GM23338 (cell line): ENCODE measurements around the gene LRRIQ4. TPM values are rescaled to one million over a fixed set of nuclear protein-coding genes. Genes with fewer than 3 reads are reported as not detected.

Experiments
- ATAC-seq: fragments of 200-7000 bp; cut with Tn5 transposase; 3 replicates; pipeline ENCODE4 v1.9.1; 2020
- DNase-seq: peaks from one replicate; pipeline ENCODE4 v3.0.0-alpha.2; 2015; ENCODE audit warnings: low spot score
- H2AFZ ChIP-seq: fragments of 200-600 bp; sonication (generic); 2 replicates; pipeline ENCODE4 v1.8.0; 2016; ENCODE audit warnings: antibody characterized with exemption, mild to moderate bottlenecking, moderate library complexity
- H3F3A ChIP-seq: fragments of 200-600 bp; sonication (generic); replicated peaks from 2 replicates; pipeline ENCODE4 v1.8.0; 2017; ENCODE audit warnings: antibody characterized with exemption, mixed run types, low read depth
- H3K27ac ChIP-seq: fragments of 200-600 bp; sonication (generic); 2 replicates; pipeline ENCODE4 v1.6.1; 2016; ENCODE audit warnings: low read depth
- H3K27me3 ChIP-seq: fragments of 200-600 bp; sonication (generic); 2 replicates; pipeline ENCODE4 v1.8.0; 2016; ENCODE audit warnings: mild to moderate bottlenecking, mixed run types, moderate library complexity; ENCODE audit not compliant: insufficient read depth
- H3K36me3 ChIP-seq: fragments of 200-600 bp; sonication (generic); 2 replicates; pipeline ENCODE4 v1.8.0; 2016; ENCODE audit warnings: mild to moderate bottlenecking; ENCODE audit not compliant: insufficient read depth
- H3K4me1 ChIP-seq: fragments of 200-600 bp; sonication (generic); 2 replicates; pipeline ENCODE4 v1.8.0; 2016; ENCODE audit warnings: mild to moderate bottlenecking, moderate library complexity; ENCODE audit not compliant: insufficient read depth
- H3K4me2 ChIP-seq: fragments of 200-600 bp; sonication (generic); 2 replicates; pipeline ENCODE4 v1.7.1; 2017; ENCODE audit warnings: mixed run types
- H3K4me3 ChIP-seq: fragments of 200-600 bp; sonication (generic); 2 replicates; pipeline ENCODE4 v1.6.1; 2016; ENCODE audit warnings: mixed run types
- H3K79me2 ChIP-seq: fragments of 200-600 bp; sonication (generic); replicated peaks from 2 replicates; pipeline ENCODE4 v1.8.0; 2017; ENCODE audit warnings: mild to moderate bottlenecking; ENCODE audit not compliant: insufficient read depth
- H3K9me2 ChIP-seq: fragments of 200-600 bp; sonication (generic); 2 replicates; pipeline ENCODE4 v1.8.0; 2017; ENCODE audit not compliant: insufficient read depth
- H4K20me1 ChIP-seq: fragments of 200-600 bp; sonication (generic); replicated peaks from 2 replicates; pipeline ENCODE4 v1.8.0; 2017; ENCODE audit warnings: mild to moderate bottlenecking; ENCODE audit not compliant: insufficient read depth
- H3K27ac Mint-ChIP-seq: 2 replicates; pipeline ENCODE4 v1.8.0; 2020; ENCODE audit warnings: inconsistent platforms, mild to moderate bottlenecking, moderate library complexity, mixed read lengths
- H3K27me3 Mint-ChIP-seq: 3 replicates; pipeline ENCODE4 v1.8.0; 2022; ENCODE audit warnings: low read depth, mild to moderate bottlenecking, moderate library complexity, mixed read lengths, inconsistent platforms; ENCODE audit not compliant: insufficient read depth, poor library complexity
- H3K36me3 Mint-ChIP-seq: 3 replicates; pipeline ENCODE4 v1.8.0; 2021; ENCODE audit warnings: low read depth, mild to moderate bottlenecking, inconsistent platforms, moderate library complexity, mixed read lengths
- H3K4me1 Mint-ChIP-seq: 3 replicates; pipeline ENCODE4 v1.8.0; 2020; ENCODE audit warnings: mild to moderate bottlenecking, inconsistent platforms, mixed read lengths
- H3K4me3 Mint-ChIP-seq: 3 replicates; pipeline ENCODE4 v1.8.0; 2021; ENCODE audit warnings: moderate library complexity, mild to moderate bottlenecking, inconsistent platforms, mixed read lengths
- H3K9me3 Mint-ChIP-seq: 3 replicates; pipeline ENCODE4 v1.8.0; 2020; ENCODE audit warnings: moderate library complexity, mild to moderate bottlenecking, inconsistent platforms, mixed read lengths
- CREB1 ChIP-seq: fragments of 250-450 bp; sonication (Bioruptor Pico); IDR thresholded peaks from 2 replicates; pipeline ENCODE4 v1.5.0; 2020; ENCODE audit warnings: low read depth, mild to moderate bottlenecking, moderate library complexity
- EZH2 ChIP-seq: fragments of 200-600 bp; sonication (generic); IDR thresholded peaks from one replicate; pipeline ENCODE4 v1.8.0; 2017; ENCODE audit warnings: antibody characterized with exemption, mild to moderate bottlenecking, low read depth; ENCODE audit not compliant: unreplicated experiment
- EZH2phosphoT487 ChIP-seq: fragments of 200-600 bp; sonication (generic); IDR thresholded peaks from one replicate; pipeline ENCODE4 v1.8.1; 2018; ENCODE audit warnings: antibody characterized with exemption; ENCODE audit not compliant: unreplicated experiment
- JUNB ChIP-seq: IDR thresholded peaks from one replicate; pipeline ENCODE4 v1.6.1; 2016; ENCODE audit warnings: antibody characterized with exemption; ENCODE audit not compliant: unreplicated experiment
- POLR2AphosphoS5 ChIP-seq: IDR thresholded peaks from 2 replicates; pipeline ENCODE4 v1.6.1; 2016; ENCODE audit warnings: antibody characterized with exemption, low read depth
- STAT1 ChIP-seq: IDR thresholded peaks from one replicate; pipeline ENCODE4 v1.6.1; 2016; ENCODE audit warnings: antibody characterized with exemption; ENCODE audit not compliant: unreplicated experiment
- ZNF114 ChIP-seq: fragments of 250-450 bp; sonication (Bioruptor Pico); IDR thresholded peaks from 2 replicates; pipeline ENCODE4 v1.5.0; 2020; ENCODE audit warnings: mild to moderate bottlenecking, moderate library complexity
- ZNF331 ChIP-seq: fragments of 250-450 bp; sonication (Bioruptor Pico); IDR thresholded peaks from 2 replicates; pipeline ENCODE4 v1.5.0; 2020; ENCODE audit warnings: low read depth, mild to moderate bottlenecking, moderate library complexity
- polyA plus RNA-seq: library from polyadenylated mRNA; unstranded; fragments of >200 nt; fragmentation: Nextera tagmentation; extraction: Ambion mirVana; gene quantifications from 2 replicates; pipeline ENCODE4 v1.2.1, GENCODE V29; 2016
- total RNA-seq: library from RNA; depleted of rRNA; stranded (reverse); fragments of >200 nt; shearing (Covaris generic); gene quantifications from 2 replicates; pipeline ENCODE4 v1.2.3, GENCODE V29; 2014
- TF ChIP-seq, protein P1 (sequence below), 2 experiments: fragments of 200-600 bp in 1 of 2; sonication (generic) in 1 of 2; conservative IDR thresholded peaks; 2 replicates each; pipeline versions ENCODE4 v1.5.1 to v1.6.1; 2016 to 2017; ENCODE audit warnings: antibody characterized with exemption in 2 of 2, low read depth in 2 of 2, mild to moderate bottlenecking in 2 of 2, moderate library complexity in 1 of 2
- TF ChIP-seq, protein P2 (sequence below): IDR thresholded peaks from one replicate; pipeline ENCODE4 v1.6.1; 2018; ENCODE audit warnings: antibody characterized with exemption; ENCODE audit not compliant: unreplicated experiment
- TF ChIP-seq, protein P3 (sequence below): fragments of 250-450 bp; sonication (Bioruptor Pico); IDR thresholded peaks from 2 replicates; pipeline ENCODE4 v1.5.0; 2020; ENCODE audit warnings: mild to moderate bottlenecking, moderate library complexity

LRRIQ4 gene
- total and polyA plus RNA-seq, 2 experiments from 2014 or later: 0.29 TPM; not detected in 1

DNA sequence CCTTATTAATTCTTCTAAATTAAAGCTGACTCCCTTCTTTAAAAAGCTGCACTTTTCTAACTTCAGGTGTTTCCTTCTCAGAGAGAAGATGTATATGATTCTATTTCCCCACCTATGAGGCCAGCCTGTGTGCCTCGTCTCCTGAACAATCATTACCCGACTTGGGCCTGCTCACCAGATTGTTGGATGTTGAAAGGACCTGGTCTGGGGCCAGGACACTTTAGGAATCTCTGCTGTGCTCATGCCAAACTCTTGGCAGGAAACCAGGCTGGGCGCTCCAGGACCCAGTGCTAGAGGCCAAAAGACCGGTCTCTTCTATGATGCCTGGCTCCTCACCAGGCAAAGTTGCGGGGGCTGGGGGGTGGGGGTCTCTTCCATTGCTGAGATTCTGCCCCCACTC is 74.0 kb downstream of the LRRIQ4 start:
- no peaks in the 10 kb centered on the region for H3K79me2 ChIP-seq
- ATAC-seq: peak; percentile 53
- H3K4me2 ChIP-seq: no peak overlapping the region
- H2AFZ ChIP-seq: peak overlapping the region; percentile 77; the same call in 1 of the 2 replicates
- H3F3A ChIP-seq: no peaks in the 10 kb centered on the region
- Mint-ChIP-seq H3K9me3 (no peaks in the 10 kb centered on the region), H3K4me3 (no peak overlapping the region), H3K27ac (peak overlapping the region; percentile 46; the same call in 1 of the 2 replicates), H3K4me1 (peaks cover 16% of the 10 kb centered on the region), H3K27me3 (no peaks in the 10 kb centered on the region), H3K36me3 (no peaks in the 10 kb centered on the region)
- no peaks in the 10 kb centered on the region for H3K9me2 ChIP-seq
- H4K20me1 ChIP-seq: no peaks in the 10 kb centered on the region
- H3K27ac ChIP-seq: no peak overlapping the region; the same call in 1 of the 2 replicates
- no peak overlapping the region for H3K4me3 ChIP-seq
- H3K27me3 ChIP-seq: no peaks in the 10 kb centered on the region
- TF ChIP-seq EZH2 (no peak), POLR2AphosphoS5 (no peak), CREB1 (no peak), ZNF331 (CRISPR knock-in tag) (no peak), EZH2phosphoT487 (no peak), STAT1 (no peak), ZNF114 (no peak), JUNB (no peak)
- TF ChIP-seq, protein P1, sequence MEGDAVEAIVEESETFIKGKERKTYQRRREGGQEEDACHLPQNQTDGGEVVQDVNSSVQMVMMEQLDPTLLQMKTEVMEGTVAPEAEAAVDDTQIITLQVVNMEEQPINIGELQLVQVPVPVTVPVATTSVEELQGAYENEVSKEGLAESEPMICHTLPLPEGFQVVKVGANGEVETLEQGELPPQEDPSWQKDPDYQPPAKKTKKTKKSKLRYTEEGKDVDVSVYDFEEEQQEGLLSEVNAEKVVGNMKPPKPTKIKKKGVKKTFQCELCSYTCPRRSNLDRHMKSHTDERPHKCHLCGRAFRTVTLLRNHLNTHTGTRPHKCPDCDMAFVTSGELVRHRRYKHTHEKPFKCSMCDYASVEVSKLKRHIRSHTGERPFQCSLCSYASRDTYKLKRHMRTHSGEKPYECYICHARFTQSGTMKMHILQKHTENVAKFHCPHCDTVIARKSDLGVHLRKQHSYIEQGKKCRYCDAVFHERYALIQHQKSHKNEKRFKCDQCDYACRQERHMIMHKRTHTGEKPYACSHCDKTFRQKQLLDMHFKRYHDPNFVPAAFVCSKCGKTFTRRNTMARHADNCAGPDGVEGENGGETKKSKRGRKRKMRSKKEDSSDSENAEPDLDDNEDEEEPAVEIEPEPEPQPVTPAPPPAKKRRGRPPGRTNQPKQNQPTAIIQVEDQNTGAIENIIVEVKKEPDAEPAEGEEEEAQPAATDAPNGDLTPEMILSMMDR (conservative IDR thresholded peaks at IDR 0.05; ENCODE audit: low read depth in 2 of 2): no peak
- TF ChIP-seq, protein P2, sequence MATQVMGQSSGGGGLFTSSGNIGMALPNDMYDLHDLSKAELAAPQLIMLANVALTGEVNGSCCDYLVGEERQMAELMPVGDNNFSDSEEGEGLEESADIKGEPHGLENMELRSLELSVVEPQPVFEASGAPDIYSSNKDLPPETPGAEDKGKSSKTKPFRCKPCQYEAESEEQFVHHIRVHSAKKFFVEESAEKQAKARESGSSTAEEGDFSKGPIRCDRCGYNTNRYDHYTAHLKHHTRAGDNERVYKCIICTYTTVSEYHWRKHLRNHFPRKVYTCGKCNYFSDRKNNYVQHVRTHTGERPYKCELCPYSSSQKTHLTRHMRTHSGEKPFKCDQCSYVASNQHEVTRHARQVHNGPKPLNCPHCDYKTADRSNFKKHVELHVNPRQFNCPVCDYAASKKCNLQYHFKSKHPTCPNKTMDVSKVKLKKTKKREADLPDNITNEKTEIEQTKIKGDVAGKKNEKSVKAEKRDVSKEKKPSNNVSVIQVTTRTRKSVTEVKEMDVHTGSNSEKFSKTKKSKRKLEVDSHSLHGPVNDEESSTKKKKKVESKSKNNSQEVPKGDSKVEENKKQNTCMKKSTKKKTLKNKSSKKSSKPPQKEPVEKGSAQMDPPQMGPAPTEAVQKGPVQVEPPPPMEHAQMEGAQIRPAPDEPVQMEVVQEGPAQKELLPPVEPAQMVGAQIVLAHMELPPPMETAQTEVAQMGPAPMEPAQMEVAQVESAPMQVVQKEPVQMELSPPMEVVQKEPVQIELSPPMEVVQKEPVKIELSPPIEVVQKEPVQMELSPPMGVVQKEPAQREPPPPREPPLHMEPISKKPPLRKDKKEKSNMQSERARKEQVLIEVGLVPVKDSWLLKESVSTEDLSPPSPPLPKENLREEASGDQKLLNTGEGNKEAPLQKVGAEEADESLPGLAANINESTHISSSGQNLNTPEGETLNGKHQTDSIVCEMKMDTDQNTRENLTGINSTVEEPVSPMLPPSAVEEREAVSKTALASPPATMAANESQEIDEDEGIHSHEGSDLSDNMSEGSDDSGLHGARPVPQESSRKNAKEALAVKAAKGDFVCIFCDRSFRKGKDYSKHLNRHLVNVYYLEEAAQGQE: no peak
- TF ChIP-seq, protein P3, sequence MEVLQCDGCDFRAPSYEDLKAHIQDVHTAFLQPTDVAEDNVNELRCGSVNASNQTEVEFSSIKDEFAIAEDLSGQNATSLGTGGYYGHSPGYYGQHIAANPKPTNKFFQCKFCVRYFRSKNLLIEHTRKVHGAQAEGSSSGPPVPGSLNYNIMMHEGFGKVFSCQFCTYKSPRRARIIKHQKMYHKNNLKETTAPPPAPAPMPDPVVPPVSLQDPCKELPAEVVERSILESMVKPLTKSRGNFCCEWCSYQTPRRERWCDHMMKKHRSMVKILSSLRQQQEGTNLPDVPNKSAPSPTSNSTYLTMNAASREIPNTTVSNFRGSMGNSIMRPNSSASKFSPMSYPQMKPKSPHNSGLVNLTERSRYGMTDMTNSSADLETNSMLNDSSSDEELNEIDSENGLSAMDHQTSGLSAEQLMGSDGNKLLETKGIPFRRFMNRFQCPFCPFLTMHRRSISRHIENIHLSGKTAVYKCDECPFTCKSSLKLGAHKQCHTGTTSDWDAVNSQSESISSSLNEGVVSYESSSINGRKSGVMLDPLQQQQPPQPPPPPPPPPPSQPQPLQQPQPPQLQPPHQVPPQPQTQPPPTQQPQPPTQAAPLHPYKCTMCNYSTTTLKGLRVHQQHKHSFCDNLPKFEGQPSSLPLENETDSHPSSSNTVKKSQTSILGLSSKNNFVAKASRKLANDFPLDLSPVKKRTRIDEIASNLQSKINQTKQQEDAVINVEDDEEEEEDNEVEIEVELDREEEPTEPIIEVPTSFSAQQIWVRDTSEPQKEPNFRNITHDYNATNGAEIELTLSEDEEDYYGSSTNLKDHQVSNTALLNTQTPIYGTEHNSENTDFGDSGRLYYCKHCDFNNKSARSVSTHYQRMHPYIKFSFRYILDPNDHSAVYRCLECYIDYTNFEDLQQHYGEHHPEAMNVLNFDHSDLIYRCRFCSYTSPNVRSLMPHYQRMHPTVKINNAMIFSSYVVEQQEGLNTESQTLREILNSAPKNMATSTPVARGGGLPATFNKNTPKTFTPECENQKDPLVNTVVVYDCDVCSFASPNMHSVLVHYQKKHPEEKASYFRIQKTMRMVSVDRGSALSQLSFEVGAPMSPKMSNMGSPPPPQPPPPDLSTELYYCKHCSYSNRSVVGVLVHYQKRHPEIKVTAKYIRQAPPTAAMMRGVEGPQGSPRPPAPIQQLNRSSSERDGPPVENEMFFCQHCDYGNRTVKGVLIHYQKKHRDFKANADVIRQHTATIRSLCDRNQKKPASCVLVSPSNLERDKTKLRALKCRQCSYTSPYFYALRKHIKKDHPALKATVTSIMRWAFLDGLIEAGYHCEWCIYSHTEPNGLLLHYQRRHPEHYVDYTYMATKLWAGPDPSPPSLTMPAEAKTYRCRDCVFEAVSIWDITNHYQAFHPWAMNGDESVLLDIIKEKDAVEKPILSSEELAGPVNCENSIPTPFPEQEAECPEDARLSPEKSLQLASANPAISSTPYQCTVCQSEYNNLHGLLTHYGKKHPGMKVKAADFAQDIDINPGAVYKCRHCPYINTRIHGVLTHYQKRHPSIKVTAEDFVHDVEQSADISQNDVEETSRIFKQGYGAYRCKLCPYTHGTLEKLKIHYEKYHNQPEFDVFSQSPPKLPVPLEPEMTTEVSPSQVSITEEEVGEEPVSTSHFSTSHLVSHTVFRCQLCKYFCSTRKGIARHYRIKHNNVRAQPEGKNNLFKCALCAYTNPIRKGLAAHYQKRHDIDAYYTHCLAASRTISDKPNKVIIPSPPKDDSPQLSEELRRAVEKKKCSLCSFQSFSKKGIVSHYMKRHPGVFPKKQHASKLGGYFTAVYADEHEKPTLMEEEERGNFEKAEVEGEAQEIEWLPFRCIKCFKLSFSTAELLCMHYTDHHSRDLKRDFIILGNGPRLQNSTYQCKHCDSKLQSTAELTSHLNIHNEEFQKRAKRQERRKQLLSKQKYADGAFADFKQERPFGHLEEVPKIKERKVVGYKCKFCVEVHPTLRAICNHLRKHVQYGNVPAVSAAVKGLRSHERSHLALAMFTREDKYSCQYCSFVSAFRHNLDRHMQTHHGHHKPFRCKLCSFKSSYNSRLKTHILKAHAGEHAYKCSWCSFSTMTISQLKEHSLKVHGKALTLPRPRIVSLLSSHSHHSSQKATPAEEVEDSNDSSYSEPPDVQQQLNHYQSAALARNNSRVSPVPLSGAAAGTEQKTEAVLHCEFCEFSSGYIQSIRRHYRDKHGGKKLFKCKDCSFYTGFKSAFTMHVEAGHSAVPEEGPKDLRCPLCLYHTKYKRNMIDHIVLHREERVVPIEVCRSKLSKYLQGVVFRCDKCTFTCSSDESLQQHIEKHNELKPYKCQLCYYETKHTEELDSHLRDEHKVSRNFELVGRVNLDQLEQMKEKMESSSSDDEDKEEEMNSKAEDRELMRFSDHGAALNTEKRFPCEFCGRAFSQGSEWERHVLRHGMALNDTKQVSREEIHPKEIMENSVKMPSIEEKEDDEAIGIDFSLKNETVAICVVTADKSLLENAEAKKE (CRISPR knock-in tag): no peak
- peak; percentile 22 for DNase-seq
- H3K36me3 ChIP-seq: no peaks in the 10 kb centered on the region
- H3K4me1 ChIP-seq: peaks cover 14% of the 10 kb centered on the region
